ENCODE results near the gene EPHA6.
"Not testable (repeated sequence)": the region's sequence is repeated elsewhere in the genome, so short reads cannot be mapped to it uniquely, and the experiment has no call there.

EPHA6 gene

DNA sequence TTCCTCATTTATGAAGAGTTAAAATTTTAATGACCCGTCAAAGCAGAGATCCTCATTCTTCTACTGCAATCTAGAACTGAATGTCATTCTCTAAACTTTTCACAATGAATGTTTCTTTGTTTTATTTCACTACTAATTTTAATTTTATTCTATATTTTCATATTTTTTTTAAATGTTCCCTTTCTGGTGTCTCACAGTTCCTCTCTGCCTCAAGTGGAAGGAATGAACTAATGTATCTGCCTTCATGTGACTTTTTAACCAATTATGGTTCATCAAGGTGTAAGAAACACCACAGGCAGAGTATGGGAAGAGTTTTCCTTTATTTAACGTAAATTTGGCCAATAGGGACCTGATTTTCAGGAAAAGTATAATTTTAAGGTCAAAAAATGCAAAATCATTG lies 441.7 kb downstream of the EPHA6 start:
- TF ChIP-seq CTCF (IDR thresholded peaks at IDR 0.05; ENCODE audit: low read length, missing control alignments) = no peak
- H3K4me3 ChIP-seq (replicated peaks; ENCODE audit: low read depth, low read length) = no peak overlapping the region
- DNase-seq (ENCODE audit: low read depth) = no peak

- no peak overlapping the region for H3K4me3 ChIP-seq (replicated peaks; ENCODE audit: low read depth, low read length)
- no peak for TF ChIP-seq CTCF (IDR thresholded peaks at IDR 0.05; ENCODE audit: low read length, missing control alignments)
- DNase-seq (ENCODE audit: low read depth) = no peak
Measured at GRCh38 chr3:97257942-97258697, 443.7 kb downstream of the EPHA6 start.

- H3K4me3 ChIP-seq (replicated peaks; ENCODE audit: low read depth, low read length) = no peak overlapping the region
- DNase-seq (ENCODE audit: low read depth) = no peak
- no peak for TF ChIP-seq CTCF (IDR thresholded peaks at IDR 0.05; ENCODE audit: low read length, missing control alignments)
Measured at GRCh38 chr3:97259263-97259662, 444.9 kb downstream of the EPHA6 start.

GRCh38 chr3:97264180-97264579 lies 449.8 kb downstream of the EPHA6 start:
- no peak for TF ChIP-seq CTCF (IDR thresholded peaks at IDR 0.05; ENCODE audit: low read length, missing control alignments)
- no peak overlapping the region for H3K4me3 ChIP-seq (replicated peaks; ENCODE audit: low read depth, low read length)
- DNase-seq (ENCODE audit: low read depth) = no peak

DNA sequence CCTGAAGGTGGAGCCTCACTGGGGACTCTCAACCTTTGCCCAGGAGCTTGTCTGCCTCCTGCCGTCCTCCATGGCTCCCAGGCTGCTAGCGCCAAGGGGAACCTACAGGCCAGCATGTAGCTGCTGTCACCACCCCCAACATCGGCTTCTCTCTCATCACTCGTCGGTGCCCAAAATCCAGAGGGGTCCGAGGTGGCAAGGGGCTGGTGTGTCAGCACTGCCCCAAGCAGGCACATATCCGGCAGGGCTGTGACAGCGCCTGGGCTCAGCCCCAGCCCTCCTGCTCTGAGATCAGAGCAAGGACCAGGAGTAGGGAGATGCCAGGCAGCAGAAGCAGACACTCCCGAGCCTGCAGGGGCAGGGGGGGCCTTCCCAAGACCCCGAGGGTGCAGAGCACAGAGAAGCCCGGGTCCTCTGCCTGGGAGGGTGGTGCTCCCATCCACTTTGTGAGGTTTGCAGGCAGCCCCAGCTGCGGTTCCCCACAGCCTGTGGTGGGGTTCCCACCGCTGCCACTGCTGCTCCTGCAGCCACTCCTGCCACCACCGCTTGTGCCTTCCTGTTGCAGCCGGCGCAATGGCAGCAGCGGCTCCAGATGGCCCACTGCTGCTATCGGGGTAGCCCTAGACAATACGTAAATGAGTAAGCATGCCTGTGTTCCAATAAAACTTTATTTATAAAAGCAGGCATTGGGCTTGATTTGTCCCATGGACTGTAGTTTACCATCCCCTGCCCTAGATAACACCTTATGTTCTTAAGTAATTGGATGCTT lies 451.0 kb downstream of the EPHA6 start:
- no peak for TF ChIP-seq CTCF (IDR thresholded peaks at IDR 0.05; ENCODE audit: low read length, missing control alignments)
- no peak for DNase-seq (ENCODE audit: low read depth)
- H3K4me3 ChIP-seq (replicated peaks; ENCODE audit: low read depth, low read length) = no peak overlapping the region

DNA sequence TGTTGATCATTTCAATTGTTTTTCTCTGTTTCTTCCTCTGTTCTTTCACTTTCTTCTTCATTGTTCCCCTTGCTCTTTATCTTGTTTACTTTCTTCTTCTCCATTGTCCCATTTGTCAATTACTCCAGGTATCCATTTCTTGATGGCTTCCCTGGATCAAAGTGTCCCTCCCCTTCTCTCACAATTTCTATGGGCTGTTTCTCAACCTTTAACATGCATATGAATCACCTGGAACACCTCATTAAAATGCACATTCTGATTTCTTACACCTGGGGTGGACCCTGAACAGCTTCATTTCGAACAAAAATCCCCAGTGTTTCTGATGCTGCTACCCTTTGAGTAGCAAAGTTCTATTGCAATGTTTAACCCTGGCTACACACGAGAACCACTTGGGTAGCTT lies 454.8 kb downstream of the EPHA6 start:
- no peak overlapping the region for H3K4me3 ChIP-seq (replicated peaks; ENCODE audit: low read depth, low read length)
- TF ChIP-seq CTCF (IDR thresholded peaks at IDR 0.05; ENCODE audit: low read length, missing control alignments) = no peak
- DNase-seq (ENCODE audit: low read depth) = no peak

DNA sequence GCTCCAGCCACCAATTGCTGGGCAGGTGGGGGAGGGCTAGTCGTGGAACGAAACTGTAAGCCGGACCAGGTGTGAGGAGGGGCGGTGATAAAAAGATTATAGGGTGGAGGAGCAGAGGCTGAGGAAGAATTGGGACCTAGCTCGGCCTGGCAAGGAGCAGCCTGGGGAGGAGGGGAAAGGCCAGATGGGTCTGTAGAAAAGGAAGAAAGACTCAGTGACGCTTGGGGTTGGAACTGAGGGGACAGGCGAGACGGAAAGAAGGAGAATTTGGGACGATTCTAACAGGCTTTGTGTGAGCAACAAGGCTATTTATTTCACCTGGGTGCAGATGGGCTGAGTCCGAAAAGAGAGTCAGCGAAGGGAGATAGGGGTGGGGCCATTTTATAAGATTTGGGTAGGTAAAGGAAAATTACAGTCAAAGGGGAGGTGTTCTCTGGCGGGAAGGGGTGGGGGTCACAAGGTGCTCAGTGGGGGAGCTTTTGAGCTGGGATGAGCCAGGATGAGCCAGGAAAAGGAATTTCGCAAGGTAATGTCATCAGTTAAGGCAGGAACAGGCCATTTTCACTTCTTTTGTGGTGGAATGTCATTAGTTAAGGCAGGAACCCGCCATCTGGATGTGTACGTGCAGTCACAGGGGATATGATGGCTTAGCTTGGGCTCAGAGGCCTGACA lies 462.6 kb downstream of the EPHA6 start:
- not testable (repeated sequence) for H3K4me3 ChIP-seq (replicated peaks; ENCODE audit: low read depth, low read length); DNase-seq (ENCODE audit: low read depth)

Data from fibroblast of pulmonary artery (primary cell).